GM12878 (cell line): ENCODE data around the gene TAF9B.

ENCODE experiments used
- SMAD1 ChIP-seq: fragments of 450-650 bp; IDR thresholded peaks from 2 replicates; pipeline ENCODE4 v1.6.1; 2018; ENCODE audit warnings: mild to moderate bottlenecking, low read depth; ENCODE audit not compliant: partially characterized antibody
- SMC3 ChIP-seq: IDR thresholded peaks from 2 replicates; pipeline ENCODE4 v1.6.1; 2011; ENCODE audit warnings: low read length, improper control_type of control experiment, borderline replicate concordance

GRCh38 chrX:78133238-78133960 is 6.1 kb downstream of the TAF9B start:
- TF ChIP-seq SMAD1 (no peak), SMC3 (no peak)
